GM12801 (cell line): Measurements from ENCODE around the gene CCDC28B.

Experiments
- CTCF ChIP-seq: IDR thresholded peaks from one replicate; pipeline ENCODE4 v1.5.1; 2011; ENCODE audit warnings: control low read depth; ENCODE audit not compliant: insufficient read length; ENCODE audit errors: extremely low read depth

The CCDC28B gene

GRCh38 chr1:32195972-32196823, 4.2 kb upstream of the CCDC28B start:
- no peak for TF ChIP-seq CTCF

GRCh38 chr1:32197074-32197473, 3.3 kb upstream of the CCDC28B start:
- no peak for TF ChIP-seq CTCF

GRCh38 chr1:32197837-32198236, 2.6 kb upstream of the CCDC28B start:
- TF ChIP-seq CTCF, result no peak

GRCh38 chr1:32198237-32199042, 2.0 kb upstream of the CCDC28B start:
- no peak for TF ChIP-seq CTCF

- no peak for TF ChIP-seq CTCF
Measured at GRCh38 chr1:32199043-32199716, 1.2 kb upstream of the CCDC28B start.

GRCh38 chr1:32199717-32200072, 700 bp upstream of the CCDC28B start:
- TF ChIP-seq CTCF, result no peak
